ENCODE results near the gene ALMS1. TPM values are rescaled to one million over a fixed set of nuclear protein-coding genes. Genes with fewer than 3 reads are reported as not detected.

ALMS1 gene
- total and polyA plus RNA-seq, 2 of the 8 experiments (the other 6 are each of a cell fraction or from before 2014, with no cell fraction given), result 21.8 to 45.6 TPM

DNA sequence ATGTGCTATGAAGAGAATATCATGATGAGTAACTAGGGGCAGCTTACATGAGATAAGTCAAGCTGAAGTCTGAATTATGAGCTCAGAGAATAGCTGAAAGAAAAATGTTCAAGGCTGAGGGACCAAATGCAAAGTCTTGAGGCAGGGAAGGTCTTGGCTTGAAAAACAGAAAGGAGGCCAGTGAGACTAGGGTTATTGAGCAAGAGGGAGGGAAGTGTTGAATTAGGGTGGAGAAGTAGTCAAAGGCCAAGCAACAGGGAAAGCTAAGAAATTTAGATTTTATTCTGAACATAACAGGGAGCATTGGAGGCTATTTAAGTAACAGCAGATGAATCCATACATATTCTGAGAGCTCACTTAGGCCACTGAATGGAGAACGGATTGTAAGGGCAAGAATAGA is 11.4 kb upstream of the ALMS1 start (continued):
- TF ChIP-seq, protein P1, sequence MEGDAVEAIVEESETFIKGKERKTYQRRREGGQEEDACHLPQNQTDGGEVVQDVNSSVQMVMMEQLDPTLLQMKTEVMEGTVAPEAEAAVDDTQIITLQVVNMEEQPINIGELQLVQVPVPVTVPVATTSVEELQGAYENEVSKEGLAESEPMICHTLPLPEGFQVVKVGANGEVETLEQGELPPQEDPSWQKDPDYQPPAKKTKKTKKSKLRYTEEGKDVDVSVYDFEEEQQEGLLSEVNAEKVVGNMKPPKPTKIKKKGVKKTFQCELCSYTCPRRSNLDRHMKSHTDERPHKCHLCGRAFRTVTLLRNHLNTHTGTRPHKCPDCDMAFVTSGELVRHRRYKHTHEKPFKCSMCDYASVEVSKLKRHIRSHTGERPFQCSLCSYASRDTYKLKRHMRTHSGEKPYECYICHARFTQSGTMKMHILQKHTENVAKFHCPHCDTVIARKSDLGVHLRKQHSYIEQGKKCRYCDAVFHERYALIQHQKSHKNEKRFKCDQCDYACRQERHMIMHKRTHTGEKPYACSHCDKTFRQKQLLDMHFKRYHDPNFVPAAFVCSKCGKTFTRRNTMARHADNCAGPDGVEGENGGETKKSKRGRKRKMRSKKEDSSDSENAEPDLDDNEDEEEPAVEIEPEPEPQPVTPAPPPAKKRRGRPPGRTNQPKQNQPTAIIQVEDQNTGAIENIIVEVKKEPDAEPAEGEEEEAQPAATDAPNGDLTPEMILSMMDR (IDR thresholded peaks at IDR 0.05; ENCODE audit: control extremely low read depth in 1 of 3, insufficient read depth in 1 of 3, low read depth in 1 of 3, low read length in 3 of 3), result no peak
- TF ChIP-seq NRF1 (IDR thresholded peaks at IDR 0.05; ENCODE audit: low read depth, low read length), result no peak
- TF ChIP-seq SUZ12 (IDR thresholded peaks at IDR 0.05; ENCODE audit: low read length), result no peak
- TF ChIP-seq RBBP5 (IDR thresholded peaks at IDR 0.05; ENCODE audit: borderline replicate concordance, low read depth, low read length), result no peak
